Keratinocyte (primary cell): ENCODE measurements around the gene ACAN.
"Not testable (repeated sequence)": the region's sequence is repeated elsewhere in the genome, so short reads cannot be mapped to it uniquely, and the experiment has no call there.

ENCODE experiments used
- CTCF ChIP-seq, 3 experiments: IDR thresholded peaks in 1 of 3; conservative IDR thresholded peaks in 1 of 3; optimal IDR thresholded peaks in 1 of 3; 2 replicates in 2 of 3; 3 replicates in 1 of 3; pipeline versions ENCODE3 to v1.5.1; 2011; ENCODE audit warnings: low read length in 3 of 3, mild to moderate bottlenecking in 3 of 3, moderate library complexity in 2 of 3, control low read depth in 1 of 3, inconsistent platforms in 1 of 3; ENCODE audit not compliant: insufficient read depth in 2 of 3; ENCODE audit errors: extremely low read depth in 1 of 3
- EZH2 ChIP-seq: IDR thresholded peaks from one replicate; pipeline ENCODE4 v1.6.1; 2012; ENCODE audit warnings: inconsistent platforms, mild to moderate bottlenecking, low read length, moderate library complexity

- TF ChIP-seq CTCF (optimal IDR thresholded peaks at IDR 0.05 in 1 of 3, IDR thresholded peaks at IDR 0.05 in 1 of 3, conservative IDR thresholded peaks at IDR 0.05 in 1 of 3; ENCODE audit: extremely low read depth in 1 of 3, insufficient read depth in 2 of 3, low read length in 3 of 3); EZH2: not testable (repeated sequence)
Measured at GRCh38 chr15:88920892-88921435, 117.7 kb downstream of the ACAN start.
